GM12874 (cell line): ENCODE results near the gene TAF3.

Experiments
- CTCF ChIP-seq: IDR thresholded peaks from 2 replicates; pipeline ENCODE4 v1.5.1; 2011; ENCODE audit warnings: low read depth, mild to moderate bottlenecking, control low read depth, low read length, moderate library complexity; ENCODE audit not compliant: insufficient read depth

The TAF3 gene

GRCh38 chr10:7836571-7836970 lies 18.3 kb downstream of the TAF3 start:
- no peak for TF ChIP-seq CTCF

- TF ChIP-seq CTCF, result no peak
Measured at GRCh38 chr10:7846591-7846990, 28.3 kb downstream of the TAF3 start.

GRCh38 chr10:7853226-7853842 lies 35.0 kb downstream of the TAF3 start:
- no peak for TF ChIP-seq CTCF

GRCh38 chr10:7853890-7854289 lies 35.6 kb downstream of the TAF3 start:
- TF ChIP-seq CTCF, result no peak

GRCh38 chr10:7855205-7855604 lies 36.9 kb downstream of the TAF3 start:
- TF ChIP-seq CTCF, result no peak

GRCh38 chr10:7856678-7857077 lies 38.4 kb downstream of the TAF3 start:
- TF ChIP-seq CTCF, result no peak

- no peak for TF ChIP-seq CTCF
Measured at GRCh38 chr10:7857262-7857661, 39.0 kb downstream of the TAF3 start.
